Measurements from ENCODE around the gene FYN.

- TF ChIP-seq POLR2A (IDR thresholded peaks at IDR 0.05; ENCODE audit: low read depth, low read length) (no peak), POLR2AphosphoS5 (IDR thresholded peaks at IDR 0.05; ENCODE audit: low read depth, low read length) (no peak), SPI1 (IDR thresholded peaks at IDR 0.05; ENCODE audit: low read depth, low read length) (no peak), TAF1 (IDR thresholded peaks at IDR 0.05; ENCODE audit: low read depth, low read length) (no peak), POU2F2 (IDR thresholded peaks at IDR 0.05; ENCODE audit: low read depth, low read length) (no peak), PAX5 (IDR thresholded peaks at IDR 0.05; ENCODE audit: insufficient read depth, low read length, severe bottlenecking) (no peak)
These were observed 262.6 kb downstream of the FYN start for GRCh38 chr6:111610548-111611172.

Measured in GM12891 (cell line).